ENCODE results near the gene ANO9. TPM values are rescaled to one million over a fixed set of nuclear protein-coding genes. Genes with fewer than 3 reads are reported as not detected.
"Not testable (repeated sequence)": the region's sequence is repeated elsewhere in the genome, so short reads cannot be mapped to it uniquely, and the experiment has no call there.

The ANO9 gene
- total RNA-seq, 1 donor from 2014 or later: 5.1 TPM

DNA sequence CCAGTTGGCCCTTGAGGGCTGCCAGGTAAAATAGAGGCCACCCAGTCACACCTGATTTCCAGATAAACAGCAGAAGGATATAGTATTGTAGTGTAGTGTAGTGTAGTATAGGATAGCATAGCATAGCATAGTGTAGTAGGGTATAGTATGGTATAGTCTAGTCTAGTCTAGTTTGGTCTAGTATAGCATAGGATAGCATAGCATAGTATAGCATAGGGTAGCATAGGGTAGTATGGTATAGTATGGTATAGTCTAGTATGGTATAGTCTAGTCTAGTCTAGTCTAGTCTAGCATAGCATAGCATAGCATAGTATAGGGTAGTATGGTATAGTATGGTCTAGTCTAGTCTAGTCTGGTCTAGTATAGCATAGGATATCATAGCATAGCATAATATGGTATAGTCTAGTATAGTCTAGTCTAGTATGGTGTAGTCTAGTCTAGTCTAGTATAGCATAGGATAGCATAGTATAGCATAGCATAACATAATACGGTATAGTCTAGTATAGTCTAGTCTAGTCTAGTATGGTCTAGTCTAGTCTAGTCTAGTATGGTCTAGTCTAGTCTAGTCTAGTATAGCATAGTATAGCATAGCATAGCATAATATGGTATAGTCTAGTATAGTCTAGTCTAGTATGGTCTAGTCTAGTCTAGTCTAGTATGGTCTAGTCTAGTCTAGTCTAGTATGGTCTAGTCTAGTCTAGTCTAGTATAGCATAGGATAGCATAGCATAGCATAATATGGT is 6.6 kb downstream of the ANO9 start:
- DNase-seq (ENCODE audit: low spot score): not testable (repeated sequence)

GRCh38 chr11:434496-434895 is 7.3 kb downstream of the ANO9 start:
- DNase-seq (ENCODE audit: low spot score): no peak

DNA sequence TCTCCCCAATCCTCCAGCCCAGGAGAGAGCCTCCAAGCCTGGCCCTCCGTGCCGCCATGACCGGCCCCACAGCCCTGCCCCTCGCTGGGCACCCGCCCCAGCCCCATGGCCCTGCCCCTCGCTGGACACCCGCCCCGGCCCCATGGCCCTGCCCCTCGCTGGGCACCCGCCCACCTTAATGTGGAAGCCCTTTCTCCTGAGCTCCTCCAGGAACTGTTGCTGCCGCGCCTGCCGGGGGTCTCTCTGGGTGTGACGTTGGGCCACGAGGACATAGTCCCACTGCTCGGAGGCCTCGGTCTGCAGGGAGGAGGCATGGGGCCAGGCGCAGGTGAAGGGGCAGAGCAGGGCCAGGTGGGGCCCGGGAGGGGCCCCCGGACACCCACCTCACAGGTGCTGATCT is 8.2 kb downstream of the ANO9 start:
- DNase-seq (ENCODE audit: low spot score): no peak

DNA sequence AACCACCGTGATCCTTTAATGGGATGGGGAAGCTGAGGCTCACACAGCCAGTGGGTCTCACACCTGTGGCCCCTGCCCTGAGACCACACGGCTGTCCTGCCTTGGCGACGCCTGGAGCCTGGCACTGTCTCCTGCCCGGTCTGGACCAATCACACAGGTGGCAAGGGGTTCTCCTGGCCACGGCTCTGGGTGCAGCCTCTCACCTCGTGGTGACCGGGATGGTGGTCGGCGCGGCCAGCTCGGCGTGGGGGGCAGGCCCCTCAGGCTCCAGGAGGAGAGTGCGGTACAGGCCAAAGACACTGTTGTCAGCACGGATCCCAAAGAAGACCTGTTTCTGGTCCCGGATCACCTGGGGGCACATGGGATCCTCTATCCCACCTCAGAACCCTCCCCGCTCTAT is 8.7 kb downstream of the ANO9 start:
- DNase-seq (ENCODE audit: low spot score): no peak

DNA sequence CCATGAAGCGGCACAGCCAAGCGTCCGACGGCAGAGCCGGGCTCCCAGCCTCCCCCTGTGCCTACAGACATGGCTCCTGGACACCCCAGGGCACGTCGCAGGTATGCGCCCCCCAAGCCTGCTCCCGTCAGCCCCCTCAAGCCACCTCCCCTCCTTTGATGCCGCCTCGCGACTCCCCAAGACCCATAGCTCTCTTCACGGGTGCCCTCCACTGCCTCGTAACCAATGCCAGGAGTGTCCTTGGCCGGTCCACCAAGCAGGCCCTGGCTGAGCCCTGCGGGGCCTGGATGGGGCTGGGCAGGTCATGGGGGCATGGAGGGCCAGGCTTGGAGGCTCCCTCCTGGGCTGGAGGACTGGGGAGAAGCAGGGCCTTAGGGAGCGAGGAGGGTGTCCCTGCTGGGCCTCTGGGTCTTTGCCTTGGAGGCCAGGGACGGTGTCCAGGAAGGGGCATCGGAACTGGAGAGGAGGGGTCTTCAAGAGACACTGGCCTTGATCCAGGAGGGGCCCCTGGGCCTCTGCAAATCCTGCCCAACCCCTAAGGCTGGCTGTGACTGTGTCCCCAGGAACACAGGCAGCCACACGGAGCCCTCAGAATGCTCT is 9.2 kb downstream of the ANO9 start:
- DNase-seq (ENCODE audit: low spot score): no peak

DNA sequence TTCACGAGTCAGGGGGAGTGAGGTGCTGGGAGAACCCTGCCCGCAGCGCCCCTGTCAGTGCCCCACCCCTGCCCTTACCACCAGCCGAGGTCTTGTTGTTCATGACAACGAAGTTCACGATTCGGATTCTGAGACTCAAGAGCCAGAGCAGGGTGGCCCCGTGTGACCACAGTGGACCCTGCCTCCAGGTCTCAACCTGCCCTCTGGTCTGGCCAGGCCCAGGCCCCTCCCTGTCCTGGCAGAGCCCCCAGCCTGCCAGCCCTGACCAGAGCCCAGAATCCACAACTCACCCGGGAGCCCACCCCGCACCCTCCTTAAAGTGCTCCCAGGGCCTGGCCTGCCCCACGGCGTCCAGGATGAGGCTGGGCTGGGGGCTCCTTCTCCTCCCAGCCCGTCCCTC is 9.9 kb downstream of the ANO9 start:
- no peak for DNase-seq (ENCODE audit: low spot score)

DNA sequence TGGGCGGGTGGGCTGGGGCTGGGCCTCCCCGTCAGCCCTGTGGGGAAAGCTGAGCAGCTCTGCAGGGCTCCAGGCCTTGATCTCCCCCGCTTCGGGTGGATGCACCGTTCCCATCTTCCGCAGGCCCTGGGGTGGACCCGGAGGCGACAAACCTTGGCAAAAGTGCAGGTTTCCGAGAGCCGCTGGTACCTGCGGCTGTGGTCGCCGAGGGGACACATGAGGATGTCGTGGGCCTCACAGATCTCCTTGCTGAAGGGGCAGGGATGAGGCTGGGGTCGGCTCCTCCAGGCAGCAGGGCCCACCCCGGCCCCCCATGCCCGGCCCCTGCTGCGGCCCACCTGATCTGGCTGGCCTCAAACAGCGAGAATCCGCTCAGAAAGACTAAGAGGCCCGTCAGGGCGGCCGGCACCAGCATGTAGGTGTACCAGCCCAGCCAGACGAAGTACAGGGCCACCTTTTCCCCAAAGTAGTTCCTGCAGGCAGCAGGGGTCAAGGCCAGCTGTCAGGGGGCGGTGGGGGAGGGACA is 11.8 kb downstream of the ANO9 start:
- DNase-seq (ENCODE audit: low spot score): no peak

GRCh38 chr11:429391-429790 is 12.4 kb downstream of the ANO9 start:
- no peak for DNase-seq (ENCODE audit: low spot score)

- no peak for DNase-seq (ENCODE audit: low spot score)
These were observed 13.5 kb downstream of the ANO9 start for GRCh38 chr11:428295-428694.

DNA sequence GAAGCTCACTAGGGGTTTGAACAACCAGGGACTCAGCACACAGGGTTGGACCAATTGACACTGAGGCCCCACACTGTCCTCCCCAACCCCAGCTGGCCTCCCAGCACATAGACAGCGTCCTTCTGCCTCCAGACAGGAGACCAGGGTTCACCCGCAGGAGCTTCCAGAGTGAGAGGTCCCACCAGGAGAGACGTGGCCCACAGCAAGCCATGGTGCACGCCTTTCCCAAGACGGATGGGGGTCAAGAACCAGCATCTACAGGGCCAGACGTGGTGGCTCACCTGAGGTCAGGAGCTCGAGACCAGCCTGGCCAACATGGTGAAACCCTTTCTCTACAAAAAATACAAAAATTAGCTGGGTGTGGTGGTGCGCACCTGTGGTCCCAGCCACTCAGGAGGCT is 15.0 kb downstream of the ANO9 start:
- no peak for DNase-seq (ENCODE audit: low spot score)

GRCh38 chr11:425301-425700 is 16.5 kb downstream of the ANO9 start:
- DNase-seq (ENCODE audit: low spot score): no peak

DNA sequence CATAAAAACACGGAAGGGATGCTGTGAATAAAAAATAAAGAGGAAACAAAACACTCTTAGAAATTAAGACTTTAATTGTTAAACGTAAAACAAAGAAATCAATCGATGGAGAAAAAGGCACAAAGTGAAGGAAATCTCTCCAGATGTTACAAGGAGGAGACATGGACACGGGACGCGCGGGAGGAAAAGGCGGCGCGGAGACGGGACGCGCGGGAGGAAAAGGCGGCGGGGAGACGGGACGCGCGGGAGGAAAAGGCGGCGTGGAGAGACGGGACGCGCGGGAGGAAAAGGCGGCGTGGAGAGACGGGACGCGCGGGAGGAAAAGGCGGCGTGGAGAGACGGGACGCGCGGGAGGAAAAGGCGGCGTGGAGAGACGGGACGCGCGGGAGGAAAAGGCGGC is 17.0 kb downstream of the ANO9 start:
- DNase-seq (ENCODE audit: low spot score): not testable (repeated sequence)

DNA sequence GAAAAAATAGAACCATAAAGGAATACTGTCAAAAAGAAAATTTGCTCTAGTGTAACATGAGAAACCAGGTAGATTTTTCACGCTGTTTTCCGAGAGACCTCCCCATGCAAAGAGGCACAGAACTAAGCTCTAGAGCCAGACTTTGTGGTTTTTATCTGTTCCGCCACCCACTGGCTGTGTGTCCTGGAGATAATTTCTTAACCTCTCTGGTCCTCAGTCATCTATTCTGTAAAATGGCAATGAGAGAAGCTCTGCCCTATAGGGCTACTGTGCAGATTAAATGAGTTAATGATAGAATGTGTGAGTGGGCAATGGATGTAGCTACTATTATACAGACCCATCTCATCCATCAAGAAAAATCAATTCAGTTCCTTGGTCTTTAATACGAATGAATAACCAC is 17.6 kb downstream of the ANO9 start:
- no peak for DNase-seq (ENCODE audit: low spot score)

GRCh38 chr11:422249-422656 is 19.6 kb downstream of the ANO9 start:
- DNase-seq (ENCODE audit: low spot score): no peak

DNA sequence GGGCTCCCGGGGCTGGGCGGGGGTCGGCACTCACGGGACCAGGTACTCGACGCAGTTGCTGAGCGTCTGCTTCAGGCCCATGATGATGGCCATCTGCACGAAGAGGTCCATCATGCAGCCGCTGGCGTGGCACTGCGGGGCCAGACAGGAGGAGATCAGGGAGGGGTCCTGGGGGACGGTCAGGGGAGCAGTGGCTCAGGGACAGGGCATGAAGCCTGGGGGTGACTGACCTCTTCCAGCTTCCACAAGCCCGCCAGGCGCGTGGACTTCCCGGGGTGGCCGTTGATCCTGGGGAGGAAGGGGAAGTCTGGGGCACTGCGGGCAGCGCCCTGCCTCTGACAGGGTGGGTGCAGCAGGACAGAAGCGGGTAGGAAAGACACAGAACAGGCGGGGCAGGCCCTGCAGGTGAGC is 20.9 kb downstream of the ANO9 start:
- DNase-seq (ENCODE audit: low spot score): no peak

- DNase-seq (ENCODE audit: low spot score): no peak
These were observed 21.5 kb downstream of the ANO9 start for GRCh38 chr11:420054-420910.

DNA sequence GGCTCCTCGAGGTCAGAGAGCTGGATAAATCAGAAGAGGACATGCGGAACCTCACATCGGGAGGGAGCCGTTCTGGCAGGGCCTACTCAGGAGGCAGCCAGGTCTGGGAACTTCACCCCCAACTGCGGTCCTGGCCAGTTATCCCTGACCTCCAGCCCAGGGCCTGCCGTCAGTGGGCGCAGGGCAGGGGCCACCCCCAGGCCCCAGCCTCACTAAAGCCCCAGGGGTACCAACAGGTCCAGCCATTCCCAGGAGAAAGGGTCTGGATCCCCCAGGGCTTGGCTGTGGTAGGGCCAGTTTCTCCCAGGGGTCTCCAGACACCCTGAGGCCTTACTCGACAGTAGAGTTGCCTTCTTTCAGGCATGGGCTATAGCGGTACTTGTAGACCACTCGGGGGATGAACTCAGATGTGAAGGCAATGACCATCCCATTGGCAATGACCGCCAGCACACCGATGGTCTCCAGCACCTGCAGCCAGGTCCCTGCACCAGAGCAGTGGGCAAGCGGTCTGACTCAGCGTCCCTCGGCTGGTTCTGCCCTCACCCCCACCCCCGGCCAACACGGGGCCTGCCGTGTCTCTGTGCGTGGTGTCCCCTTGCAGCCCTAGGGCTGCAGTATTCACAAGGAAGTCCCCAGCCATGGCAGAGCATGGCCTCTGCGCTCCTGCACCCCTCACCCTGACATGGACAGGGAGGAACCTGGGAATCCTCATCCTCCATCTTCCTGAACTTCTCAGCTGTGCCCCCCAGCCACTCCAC is 22.4 kb downstream of the ANO9 start:
- DNase-seq (ENCODE audit: low spot score): no peak

GRCh38 chr11:418343-419247 is 23.2 kb downstream of the ANO9 start:
- DNase-seq (ENCODE audit: low spot score): no peak

DNA sequence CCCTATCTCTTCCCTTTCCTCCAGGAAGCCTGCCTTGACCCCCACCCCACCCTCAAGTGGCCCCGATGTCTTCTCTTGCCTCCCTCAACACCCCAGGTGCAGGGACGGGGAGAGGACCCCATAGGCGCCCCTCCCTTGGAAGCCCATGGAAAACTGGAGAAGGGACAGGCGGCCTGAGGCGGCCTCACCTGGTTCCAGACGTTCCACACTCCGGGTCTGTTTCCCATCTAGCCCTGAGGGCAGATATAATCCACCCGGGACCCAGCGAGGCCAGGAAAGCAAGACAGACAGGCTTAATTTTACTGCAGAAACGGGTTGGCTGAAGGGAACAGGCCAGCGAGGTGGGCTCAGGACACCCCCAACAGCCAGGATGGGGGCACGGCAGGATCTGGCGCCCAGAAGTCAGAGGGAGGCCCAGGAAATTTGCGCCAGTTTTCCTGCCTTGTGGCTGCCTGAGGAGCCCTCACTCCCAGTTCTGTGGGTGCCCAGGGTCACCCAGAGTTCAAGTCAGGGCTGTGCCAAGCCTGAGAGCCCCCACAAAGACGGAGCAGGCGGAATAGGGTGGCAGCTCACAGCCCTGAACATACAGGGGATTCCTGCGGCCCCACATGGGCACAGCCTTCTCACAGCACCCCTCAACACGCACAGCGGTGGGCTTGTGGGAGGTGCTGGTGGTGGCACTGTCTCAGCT is 24.0 kb downstream of the ANO9 start:
- DNase-seq (ENCODE audit: low spot score): no peak

Measured in umbilical cord (tissue), 2 donors.